ENCODE measurements around the gene SGK2.
A peak's percentile ranks its signal among the peaks of the same experiment; 100 is the strongest.
"Not testable (repeated sequence)": the region's sequence is repeated elsewhere in the genome, so short reads cannot be mapped to it uniquely, and the experiment has no call there.

SGK2 gene

DNA sequence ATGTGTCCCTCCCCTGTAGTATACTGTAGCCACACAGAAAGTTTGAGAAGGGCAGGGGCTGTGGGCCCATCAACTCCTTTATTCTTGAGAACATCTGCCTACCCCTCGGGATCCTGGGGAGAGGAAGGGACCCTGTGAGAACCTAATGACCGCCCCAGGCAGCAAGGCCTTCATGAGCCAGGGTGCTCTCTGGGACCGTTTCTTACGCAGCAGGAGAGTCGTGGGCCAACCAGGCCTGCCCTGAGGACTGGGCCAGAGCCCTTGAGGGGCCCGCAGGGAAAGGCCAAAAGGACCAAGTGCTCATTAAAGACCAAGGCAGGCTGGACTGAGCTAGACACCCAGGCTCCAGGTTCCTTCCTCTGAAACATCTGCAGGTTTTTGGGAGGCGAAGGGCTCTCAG is 5.2 kb downstream of the SGK2 start:
- DNase-seq, result no peak

DNA sequence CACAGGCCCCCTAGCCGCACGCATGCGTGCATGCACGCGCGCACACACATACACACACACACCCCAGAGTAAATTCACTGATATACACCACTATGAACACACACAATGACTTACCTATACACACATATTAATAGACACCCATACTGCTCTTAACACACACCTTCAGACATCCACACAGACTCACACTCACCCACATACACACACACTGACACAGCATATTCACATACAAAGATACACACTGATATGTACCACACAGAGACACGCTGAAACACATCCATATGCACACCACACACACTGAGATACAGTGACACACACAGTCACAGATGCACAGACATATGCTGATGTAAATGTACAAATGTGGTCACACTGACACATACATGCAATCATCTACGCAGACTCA is 5.6 kb downstream of the SGK2 start:
- no peak for DNase-seq

DNA sequence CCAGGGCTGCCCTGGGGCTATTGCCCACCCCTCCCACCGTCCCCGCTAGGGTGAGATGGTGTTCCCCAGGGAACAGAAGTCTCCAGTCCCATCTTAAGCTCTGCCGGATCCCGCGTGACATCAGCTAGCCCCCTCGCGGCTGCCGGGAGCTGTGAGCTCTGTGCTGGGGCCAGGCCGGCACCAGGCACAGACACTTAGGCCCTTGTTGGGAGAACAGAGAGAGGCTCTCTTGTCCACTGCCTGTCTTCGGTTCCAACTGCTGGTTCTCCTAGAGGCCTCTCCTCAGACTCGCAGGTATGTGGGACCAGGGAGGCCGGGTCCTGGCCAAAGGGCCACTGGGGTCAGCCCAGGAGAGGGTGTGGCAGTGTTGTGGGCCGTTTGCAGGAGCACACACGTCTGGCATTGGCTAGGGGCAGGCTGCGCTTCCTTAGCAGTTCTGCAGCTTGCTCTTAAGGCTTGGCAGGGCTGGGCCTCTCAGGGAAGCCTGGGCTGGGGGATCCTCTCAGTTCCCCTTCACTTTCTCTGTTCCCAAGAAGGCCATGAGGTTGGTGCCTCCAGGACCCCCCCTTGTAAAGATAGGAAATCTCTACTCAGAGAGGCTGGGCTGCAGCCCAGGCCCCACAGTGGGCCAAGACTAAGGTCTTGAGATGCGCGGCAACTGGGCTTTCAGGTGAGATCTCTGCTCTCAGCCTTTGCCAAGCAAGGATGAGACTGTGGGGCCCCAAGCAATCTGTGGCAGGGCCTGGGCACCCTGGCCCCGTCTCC is 6.3 kb downstream of the SGK2 start:
- no peak for DNase-seq

DNA sequence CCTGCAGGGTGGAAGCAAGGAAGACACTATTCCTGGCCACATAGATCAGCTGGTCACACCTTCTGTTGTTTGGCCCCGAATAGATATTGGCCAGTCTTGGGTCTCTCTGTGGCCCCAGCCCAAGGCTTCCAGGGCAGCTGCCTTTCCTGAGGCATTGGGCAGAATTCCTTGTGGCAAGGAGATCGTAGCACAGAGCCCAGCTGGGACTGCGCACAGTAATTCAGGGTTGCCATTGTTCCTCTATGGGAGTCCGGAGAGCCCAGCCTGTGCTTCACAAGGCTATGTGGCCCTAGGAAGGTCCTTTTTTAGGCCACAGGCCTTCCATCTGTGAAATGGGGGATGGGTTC is 6.9 kb downstream of the SGK2 start:
- DNase-seq, result no peak

DNA sequence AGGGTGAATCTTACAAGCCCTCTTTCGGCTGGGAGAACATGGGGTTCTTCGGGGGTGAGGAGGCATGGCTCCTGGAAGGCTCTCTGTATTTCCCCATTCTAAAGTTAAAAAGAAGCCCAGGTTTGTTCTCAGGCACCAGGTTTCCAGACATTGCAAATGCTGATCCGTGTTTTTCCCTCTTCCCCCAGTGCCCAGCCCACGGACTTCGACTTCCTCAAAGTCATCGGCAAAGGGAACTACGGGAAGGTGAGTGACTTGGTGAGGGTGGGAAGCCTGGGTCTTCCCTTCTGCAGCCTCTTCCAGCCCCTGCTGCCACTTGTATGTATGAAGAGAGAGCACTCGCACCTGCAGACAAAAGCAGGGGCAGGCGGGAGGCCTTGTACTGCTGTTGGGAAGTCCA is 8.7 kb downstream of the SGK2 start:
- DNase-seq, result no peak

DNA sequence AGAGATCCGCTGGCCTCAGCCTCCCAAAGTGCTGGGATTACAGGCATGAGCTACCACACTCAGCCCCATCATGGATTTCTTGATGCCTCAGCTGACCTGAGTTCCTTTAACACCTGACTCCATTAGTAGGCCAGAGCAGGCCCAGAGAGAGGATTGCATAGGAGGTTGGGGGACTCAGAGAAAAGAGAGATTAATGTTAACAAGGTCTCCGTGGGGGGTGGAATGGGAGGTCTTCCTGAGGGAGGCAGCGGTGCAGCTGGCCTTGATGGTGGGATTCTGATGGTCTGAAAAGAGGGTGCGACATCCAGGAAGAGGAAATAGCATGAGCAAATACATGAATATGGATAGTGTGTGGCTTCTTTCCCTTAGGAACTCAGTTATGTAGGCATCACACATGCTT is 9.9 kb downstream of the SGK2 start:
- DNase-seq, result no peak

DNA sequence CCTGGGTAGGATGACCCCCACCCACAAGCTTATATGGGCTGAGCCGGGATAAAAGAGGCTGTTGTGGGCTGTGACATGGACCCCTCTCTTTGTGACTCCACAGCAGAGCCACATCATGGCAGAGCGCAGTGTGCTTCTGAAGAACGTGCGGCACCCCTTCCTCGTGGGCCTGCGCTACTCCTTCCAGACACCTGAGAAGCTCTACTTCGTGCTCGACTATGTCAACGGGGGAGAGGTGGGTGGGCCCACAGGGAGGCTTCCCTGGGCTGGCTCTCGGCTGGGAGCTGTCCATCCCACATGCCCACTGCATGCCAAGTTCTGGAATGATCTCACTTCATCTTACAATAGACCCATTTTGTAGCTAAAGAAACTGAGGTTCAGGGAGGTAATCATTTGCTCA is 10.5 kb downstream of the SGK2 start:
- DNase-seq, result no peak

DNA sequence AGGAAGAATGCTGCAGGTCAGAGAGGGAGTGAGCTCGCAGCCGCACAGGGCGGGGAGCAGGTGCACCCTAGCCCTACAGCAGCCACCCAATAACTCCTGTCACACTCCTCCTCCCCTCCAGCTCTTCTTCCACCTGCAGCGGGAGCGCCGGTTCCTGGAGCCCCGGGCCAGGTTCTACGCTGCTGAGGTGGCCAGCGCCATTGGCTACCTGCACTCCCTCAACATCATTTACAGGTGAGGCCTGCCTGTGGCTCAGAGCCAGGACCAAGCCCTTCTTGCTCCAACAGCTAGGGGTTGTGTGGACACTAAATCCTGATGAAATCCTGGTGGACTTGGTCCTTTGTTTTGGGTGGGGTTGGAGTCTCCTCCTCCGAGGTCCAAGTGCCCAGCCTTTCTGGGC is 11.7 kb downstream of the SGK2 start:
- no peak for DNase-seq

DNA sequence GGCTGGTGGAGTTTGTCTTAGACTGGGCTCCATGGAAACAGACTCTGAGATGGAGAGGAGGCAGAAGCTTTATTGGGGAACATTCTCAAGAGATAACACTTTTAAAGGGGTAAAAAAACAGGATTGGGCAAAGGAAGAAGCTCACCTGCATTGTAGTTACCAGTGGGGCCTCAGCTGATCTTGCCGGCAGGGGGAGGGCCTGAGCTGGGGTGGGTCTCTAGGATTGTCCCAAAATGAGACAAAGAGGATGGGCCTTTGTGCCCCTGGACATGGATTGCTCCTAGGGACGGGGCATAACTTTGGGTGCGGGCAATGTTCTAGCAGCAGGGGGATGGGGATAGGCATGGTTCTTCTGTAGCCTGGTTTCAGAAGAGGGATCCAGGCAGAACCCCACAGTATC is 12.5 kb downstream of the SGK2 start:
- DNase-seq, result no peak

DNA sequence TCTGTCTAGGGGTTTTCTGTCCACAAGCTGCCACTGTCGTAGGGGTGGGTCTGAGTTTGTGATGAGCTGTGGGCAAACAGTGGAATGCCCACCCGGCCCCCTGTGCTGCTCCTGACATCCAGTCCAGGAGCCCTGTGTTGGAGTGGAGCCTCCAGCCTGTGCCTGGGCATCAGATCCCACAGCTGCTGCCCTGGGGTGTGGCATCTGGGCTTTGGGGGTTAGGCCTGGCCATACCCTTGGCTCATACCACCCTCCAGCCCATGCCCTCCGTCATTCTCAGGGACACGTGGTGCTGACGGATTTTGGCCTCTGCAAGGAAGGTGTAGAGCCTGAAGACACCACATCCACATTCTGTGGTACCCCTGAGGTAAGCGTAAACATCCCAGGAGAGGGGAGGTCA is 12.9 kb downstream of the SGK2 start:
- DNase-seq, result no peak

DNA sequence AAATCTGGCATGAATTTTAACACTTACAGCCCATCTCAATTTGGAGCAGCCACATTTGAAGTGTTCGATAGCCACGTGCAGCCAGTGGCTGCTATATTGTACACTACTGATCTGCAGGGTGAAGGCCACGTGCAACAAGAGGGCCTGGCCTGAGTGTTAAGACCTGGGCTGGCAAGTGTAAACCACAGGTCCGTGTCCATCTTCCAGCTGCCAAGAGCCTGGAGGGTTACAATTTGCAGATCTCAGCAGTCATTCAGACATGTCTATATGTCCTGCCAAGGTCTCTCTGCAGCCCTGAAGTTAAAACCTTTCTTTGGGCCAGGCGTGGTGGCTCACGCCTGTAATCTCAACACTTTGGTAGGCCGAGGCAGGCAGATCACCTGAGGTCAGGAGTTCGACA is 14.1 kb downstream of the SGK2 start:
- DNase-seq, result no peak

DNA sequence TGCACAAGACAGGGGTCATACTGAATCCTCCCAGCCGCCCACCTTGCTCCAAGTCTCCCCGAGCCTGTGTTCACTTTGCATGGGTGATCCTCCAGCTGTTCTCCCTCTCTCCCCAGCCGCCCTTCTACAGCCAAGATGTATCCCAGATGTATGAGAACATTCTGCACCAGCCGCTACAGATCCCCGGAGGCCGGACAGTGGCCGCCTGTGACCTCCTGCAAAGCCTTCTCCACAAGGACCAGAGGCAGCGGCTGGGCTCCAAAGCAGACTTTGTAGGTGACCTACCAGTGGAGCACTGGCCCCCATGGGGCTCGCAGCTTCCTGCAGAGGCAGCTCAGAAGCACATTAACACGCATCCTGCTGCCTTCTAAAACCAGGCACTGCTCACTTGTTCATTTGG is 17.3 kb downstream of the SGK2 start:
- no peak for DNase-seq

DNA sequence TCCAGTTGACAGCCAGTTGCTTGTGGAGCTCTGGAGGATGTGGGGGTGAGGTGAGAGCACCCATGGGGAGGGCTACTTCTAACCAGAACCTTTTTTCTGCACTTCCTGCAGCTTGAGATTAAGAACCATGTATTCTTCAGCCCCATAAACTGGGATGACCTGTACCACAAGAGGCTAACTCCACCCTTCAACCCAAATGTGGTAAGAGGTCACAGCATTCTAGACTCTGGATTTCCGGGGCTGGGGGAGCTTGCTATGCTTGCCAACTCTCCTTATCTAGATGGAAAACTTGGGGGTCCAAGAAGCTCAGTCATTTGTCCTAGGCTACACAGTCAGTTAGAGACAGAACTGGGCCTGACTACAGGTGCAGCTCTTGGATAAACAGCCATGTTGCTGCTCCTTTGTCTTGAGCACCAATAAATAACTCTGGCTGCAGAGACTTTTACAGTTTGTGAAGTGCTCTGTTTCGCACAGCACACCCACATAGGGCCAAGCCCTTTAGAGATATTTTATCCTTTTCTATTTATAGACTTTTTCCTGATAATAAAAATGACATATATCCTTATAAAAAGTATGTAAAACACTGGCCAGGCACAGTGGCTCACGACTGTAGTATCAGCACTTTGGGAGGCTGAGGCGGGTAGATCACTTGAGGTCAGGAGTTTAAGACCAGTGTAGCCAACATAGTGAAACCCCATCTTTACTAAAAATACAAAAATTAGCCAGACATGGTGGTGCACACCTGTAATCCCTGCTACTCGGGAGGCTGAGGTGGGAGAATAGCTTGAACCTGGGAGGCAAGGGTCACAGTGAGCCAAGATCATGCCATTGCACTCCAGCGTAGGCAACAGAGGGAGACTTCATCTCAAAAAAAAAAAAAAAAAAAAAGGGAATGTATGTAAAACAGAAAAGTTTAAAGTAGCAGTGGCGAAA is 21.3 kb downstream of the SGK2 start:
- DNase-seq, result no peak

DNA sequence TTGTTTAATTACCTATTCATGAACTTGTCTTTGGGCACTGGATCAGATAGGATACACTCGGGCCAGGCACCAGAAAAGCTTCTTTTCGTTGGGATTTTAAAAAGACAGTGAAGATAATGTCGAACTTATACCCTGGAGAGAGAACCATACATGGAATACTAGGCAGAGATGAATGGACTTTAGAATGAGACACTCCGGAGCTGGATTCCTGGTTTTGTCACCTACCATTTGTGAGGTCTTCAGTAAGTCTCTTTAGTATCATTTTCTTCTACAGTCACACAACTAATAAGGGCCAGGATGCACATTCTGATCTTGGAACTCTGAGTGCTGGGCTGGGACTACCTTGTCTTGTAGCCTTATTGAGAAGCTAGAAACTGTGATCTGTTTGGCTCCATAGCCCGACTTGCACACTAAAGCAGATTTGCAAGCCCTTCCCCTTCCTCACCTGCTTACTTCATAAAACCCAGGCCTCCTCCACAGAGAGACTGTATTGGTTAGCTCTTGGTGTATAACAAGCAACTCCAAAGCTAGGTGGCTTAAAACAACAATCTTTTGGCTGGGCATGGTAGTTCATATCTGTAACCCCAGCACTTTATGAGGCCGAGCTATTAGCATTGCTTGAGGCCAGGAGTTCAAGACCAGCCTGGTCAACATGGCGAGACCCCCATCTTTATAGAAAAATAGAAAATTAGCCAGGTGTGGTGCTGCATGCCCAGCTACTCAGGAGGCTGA is 24.5 kb downstream of the SGK2 start:
- no peak for DNase-seq

DNA sequence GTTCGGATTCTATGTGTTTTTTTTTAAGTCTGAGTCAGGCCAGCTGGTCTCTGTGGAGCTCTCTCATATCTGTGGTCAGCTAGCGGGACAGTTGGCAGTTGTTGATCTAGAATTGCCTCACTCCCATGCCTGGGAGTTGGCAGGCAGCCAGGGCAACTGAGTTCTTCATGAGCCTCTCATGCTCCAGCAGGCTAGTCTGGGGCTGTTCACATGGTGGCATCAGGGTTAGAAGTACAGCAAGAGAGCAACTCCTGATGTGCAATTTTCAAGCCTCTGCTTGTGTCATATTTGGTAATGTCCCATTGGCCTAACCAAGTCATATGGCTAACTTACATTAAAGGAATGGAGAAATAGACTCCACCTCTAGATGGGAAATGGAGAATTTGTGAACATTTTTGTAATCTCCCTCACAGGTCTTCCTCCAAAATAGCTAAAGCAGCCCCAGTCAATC is 25.2 kb downstream of the SGK2 start:
- DNase-seq, result no peak

DNA sequence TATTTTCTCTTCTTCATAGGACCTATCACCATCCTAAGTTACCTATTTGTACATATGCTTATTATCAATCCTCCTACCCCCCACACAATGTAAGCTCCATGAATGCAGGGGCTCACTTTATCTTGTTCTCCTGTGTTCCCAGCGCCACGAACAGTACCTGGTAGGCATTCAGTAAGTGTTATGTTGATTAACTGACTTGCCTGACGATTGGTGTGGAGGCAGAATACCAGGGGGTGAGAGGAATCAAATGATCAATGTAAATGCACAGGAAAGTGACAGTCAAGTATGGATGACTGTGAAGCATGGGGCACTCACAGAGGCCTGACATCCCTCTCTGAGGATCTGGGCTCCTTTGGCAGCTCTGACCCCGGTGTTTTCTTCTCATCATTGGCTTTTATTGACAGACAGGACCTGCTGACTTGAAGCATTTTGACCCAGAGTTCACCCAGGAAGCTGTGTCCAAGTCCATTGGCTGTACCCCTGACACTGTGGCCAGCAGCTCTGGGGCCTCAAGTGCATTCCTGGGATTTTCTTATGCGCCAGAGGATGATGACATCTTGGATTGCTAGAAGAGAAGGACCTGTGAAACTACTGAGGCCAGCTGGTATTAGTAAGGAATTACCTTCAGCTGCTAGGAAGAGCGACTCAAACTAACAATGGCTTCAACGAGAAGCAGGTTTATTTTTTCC is 25.8 kb downstream of the SGK2 start:
- DNase-seq, result no peak

DNA sequence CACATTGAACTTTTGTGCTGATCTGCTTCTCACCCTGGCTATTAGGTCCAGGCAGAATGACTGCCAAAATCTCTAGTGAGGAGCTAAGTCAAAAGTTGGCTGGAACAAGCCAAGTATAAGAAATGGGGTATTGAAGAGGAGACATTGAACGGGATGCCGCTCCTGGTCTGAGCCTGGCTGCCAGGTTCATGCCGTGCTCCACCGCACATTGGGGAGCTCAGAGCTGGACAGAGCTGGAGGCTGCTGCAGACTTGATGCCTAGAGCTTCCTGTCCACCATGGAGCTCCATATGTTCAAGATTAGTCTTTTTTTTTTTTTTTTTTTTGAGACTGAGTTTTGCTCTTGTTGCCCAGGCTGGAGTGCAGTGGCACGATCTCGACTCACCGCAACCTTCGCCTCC is 27.8 kb downstream of the SGK2 start:
- DNase-seq, result no peak

DNA sequence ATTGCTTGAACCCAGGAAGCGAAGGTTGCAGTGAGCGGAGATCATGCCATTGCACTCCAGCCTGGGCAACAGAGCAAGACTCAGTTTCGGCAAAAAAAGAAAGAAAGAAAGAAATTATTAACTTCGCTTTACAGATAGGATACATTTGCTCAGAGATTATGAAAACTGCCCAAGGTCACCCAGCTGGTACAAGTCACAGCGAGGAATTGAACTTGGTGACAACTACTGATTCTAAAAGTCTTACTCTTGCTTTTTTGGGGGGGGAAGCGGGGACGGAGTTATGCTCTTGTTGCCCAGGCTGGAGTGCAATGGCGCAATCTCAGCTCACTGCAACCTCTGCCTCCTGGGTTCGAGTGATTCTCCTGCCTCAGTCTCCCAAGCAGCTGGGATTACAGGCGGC is 29.7 kb downstream of the SGK2 start:
- not testable (repeated sequence) for DNase-seq

DNA sequence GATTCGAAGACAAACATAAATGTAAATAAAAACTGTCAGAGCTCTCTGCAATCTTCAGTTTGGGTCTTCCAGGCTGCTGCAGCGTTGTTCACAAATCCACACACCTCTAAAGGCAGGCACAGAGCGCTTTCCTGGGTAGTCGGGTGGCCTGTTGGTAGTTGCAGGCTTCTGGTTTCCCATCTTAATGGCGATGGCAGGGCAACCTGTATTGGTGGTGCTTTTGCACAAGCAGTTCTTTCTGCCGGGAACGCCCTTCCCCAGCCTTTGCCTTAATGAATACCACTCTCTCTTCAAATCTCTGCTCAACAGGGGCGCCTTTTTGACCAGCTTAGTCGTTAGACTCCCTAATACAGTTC is 31.2 kb downstream of the SGK2 start:
- DNase-seq, result no peak

DNA sequence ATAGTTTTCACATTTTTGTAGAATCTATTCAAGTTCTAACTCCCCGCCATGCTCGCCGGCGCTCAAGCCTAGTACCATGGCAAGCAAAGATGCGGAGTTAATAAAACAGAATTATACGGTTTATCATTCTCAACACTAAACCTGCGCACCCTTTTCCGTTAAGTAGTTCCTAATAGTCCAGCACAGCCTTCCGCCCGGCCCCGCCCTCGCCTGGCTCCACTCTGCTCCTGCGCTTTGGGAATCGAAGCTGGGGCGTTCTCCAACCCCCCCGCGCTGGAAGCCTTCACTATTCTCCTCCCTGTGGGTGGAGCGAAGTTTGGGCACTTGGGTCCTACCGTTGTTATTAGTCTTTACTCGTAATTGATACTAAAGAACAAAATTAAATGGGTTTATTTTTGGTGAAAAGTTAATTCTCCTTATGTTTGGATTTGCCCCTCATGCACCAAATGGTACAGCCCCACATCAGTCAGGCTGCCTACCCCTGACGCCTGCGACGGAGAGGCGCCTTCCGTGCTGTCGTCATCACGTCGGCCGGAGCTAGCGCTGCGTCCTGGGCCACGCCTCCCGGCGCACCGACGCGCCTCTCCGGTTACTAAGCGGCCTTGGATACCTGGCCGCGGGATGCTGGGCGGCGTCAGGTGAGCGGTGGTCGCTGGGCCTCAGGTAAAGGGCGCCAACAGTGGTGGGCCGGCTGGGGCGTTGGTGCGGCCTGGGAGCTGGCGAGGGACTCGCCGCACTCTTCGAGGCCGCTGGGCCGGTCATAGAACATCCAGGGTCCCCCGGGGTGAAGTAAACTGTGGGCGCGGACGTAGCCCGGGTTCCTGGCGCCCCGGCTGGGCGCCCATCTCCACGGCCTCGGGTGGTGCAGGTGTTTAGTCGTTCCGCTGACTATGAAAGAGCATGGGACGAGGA is 31.8 kb downstream of the SGK2 start, which contains the start of gene IFT52:
Gene IFT52 (plus strand): TSS at position 546 of the 912 bp plus-strand sequence. CDS start 3,762 bp downstream, outside the sequence.
- peak; percentile 81 for DNase-seq

DNA sequence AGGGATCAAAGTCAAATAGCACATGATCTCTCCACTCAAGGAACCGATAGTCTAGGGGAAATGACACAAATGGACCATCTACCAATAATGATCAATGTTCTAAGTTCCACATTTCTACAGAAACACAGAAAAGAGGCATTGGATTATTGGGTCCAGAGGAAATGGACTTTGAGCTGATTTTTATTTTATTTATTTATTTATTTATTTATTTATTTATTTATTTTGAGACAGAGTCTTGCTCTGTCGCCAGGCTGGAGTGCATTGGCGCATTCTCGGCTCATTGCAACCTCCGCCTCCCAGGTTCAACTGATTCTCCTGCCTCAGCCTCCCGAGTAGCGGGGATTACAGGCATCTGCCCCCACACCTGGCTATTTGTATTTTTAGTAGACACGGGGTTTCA is 43.1 kb downstream of the SGK2 start:
- not testable (repeated sequence) for DNase-seq

DNA sequence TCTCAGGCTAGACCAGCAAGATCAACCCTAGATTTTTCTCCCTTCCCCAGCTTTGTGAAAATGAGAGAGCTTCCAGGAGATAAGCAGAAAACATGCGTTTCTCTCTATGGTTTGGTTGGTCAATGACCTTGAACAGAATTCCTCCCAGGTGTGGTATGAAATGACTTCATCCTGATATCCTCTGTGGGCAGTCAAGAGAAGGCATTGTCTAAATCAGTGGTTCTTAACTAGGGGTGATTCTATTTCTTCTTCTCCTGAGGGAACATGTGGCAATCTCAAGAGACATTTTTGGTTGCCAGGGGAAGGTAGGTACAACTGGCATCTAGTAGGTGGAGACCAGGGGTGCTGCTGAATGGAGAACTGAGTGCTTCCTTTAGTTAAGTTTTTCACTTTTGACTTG is 44.3 kb downstream of the SGK2 start:
- DNase-seq, result no peak

Data from NCI-H1694 (cell line).